ENCODE measurements around the gene RPLP2.

DNA sequence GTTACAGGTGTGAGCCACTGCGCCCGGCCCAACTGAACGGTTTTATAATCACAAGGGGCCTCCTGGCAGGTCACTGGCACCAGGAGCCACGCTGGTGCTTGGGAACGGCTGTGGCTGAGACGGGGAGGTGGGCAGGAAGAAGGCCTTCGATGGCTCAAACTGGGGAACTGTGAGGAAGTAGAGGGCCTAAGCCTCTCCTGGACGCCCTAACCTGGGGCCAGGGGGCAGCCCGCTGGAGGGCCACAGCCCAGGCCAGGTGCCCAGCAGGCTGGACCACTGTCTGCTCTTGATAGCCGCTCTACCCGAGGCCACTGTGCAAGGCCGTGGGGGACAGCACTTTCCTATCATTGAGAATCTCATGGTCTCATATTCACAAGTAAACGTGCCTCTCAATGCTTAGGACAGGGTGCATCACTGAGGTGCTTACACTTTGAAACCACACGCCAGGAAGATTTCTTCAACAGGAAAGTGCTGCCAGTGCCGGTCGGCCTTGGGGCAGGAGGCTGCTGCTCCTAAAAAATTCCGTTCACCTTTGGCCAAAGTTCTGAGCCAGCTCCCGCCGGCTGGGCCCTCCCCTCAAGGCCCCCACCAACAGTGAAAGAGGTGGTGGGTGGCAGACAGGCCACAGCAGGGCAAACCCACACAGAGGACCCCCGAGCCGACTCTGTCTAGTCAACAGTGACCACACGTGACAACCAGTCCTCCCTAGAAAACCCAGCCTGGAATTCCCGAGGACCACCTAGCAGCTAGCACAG lies 39.7 kb upstream of the RPLP2 start:
- TF ChIP-seq, protein P1, sequence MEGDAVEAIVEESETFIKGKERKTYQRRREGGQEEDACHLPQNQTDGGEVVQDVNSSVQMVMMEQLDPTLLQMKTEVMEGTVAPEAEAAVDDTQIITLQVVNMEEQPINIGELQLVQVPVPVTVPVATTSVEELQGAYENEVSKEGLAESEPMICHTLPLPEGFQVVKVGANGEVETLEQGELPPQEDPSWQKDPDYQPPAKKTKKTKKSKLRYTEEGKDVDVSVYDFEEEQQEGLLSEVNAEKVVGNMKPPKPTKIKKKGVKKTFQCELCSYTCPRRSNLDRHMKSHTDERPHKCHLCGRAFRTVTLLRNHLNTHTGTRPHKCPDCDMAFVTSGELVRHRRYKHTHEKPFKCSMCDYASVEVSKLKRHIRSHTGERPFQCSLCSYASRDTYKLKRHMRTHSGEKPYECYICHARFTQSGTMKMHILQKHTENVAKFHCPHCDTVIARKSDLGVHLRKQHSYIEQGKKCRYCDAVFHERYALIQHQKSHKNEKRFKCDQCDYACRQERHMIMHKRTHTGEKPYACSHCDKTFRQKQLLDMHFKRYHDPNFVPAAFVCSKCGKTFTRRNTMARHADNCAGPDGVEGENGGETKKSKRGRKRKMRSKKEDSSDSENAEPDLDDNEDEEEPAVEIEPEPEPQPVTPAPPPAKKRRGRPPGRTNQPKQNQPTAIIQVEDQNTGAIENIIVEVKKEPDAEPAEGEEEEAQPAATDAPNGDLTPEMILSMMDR (IDR thresholded peaks at IDR 0.05) = no peak
- TF ChIP-seq POLR2A (IDR thresholded peaks at IDR 0.05) = no peak
